Stimulated activated CD4-positive, alpha-beta T cell treated with anti-CD3 and anti-CD28 coated beads, Interleukin-2, amount 100 ng/mL, for 4 hours (primary cell): ENCODE measurements around the gene WASL.
"Not testable (repeated sequence)": the region's sequence is repeated elsewhere in the genome, so short reads cannot be mapped to it uniquely, and the experiment has no call there.

Experiments used
- DNase-seq: peaks from one replicate; pipeline ENCODE4 v3.0.0-alpha.2; 2020; ENCODE audit warnings: low read depth

The WASL gene

DNA sequence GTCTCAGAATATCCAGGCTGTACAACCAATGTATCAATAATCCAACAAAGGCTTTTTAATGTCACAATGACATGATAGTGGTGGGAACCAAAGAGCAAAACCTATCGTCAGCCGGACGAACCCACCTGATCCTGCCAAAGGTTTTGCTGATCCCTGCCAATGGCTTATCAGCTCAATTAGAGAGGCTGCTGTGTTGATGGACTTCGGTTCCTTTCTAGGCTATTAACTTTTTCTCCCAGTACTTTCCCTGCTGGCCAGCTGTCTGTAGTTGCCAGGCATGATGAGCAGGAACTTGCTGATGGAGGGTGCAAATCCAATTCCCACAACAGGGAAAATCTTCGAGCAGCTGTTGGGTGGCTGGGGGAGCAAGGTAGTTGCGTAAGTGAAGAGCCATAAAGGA lies 90.8 kb downstream of the WASL start:
- no peak for DNase-seq

DNA sequence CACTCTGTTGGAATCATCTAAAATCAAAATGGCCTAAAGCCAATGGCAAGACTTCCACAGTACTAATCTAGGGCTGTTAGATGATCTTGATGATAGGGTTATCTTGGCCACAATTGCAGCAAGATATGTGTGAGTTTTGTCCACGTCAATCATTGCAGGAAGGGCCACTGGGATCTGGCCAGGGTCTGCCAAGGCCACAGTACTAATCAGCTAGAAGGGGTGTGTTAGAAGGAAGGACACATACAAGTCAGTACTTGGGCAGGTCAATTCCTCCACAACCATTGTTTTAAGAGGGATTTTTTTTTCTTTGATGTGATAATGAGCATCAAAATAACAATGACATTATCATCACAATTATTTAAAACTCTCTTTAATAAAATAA lies 91.5 kb downstream of the WASL start:
- DNase-seq, result no peak

DNA sequence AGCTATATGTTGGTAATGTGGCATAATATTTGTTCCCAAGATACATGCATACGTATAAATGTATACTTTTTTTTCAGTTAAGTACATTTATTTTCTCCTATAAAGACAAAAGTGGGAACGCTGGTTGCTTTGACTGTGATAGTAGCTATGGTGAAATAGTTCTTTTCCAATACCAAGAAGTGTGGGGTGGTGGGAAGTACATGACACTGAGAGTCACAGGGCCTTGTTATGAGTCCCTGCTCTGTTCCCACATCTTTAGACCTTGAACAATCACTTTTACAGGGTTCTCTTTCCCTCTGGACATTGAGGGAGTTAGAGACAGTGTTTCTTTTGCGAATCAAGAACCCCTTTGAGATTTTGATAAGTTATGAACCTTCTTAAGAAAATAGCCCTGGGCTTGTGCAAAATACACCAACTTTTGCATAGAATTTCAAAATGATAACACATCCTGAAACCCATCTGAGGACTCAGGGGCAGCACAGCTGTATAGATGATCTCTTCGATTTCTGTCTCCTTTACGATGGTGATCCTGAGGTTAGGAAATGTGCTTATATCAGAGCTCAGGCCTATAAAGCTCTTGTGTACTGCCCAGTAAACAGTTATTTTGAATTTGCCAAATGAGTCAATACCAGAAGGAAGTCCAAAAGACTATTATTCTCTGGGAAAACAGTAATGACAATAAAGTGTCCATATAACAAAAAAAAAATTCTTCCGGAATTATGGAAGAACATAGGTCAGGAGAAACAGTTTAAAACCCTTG lies 92.1 kb downstream of the WASL start:
- DNase-seq, result no peak

DNA sequence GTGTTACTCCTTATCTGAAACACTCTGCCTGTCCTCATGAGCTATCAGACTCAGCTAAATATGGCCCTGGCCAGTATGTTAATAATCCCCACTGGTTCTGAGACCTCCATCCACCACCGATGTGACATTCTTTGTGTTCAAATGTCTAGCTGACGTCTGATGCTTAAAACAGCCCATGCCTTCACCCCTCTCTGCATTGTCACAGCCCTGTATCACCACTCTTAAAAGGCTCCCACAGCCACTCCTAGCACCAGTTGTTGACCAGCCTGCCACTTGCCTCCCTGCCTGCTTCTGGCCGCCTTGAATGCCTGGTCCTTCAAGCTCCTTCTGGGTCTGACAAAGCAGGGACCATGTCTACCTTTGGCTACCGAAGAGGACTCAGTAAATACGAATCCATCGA lies 93.2 kb downstream of the WASL start, which contains the start of gene LMOD2:
LMOD2 (plus strand) TSS at position 253 of the 400 bp plus-strand sequence; CDS start at position 351, 98 bp downstream.
- no peak for DNase-seq

DNA sequence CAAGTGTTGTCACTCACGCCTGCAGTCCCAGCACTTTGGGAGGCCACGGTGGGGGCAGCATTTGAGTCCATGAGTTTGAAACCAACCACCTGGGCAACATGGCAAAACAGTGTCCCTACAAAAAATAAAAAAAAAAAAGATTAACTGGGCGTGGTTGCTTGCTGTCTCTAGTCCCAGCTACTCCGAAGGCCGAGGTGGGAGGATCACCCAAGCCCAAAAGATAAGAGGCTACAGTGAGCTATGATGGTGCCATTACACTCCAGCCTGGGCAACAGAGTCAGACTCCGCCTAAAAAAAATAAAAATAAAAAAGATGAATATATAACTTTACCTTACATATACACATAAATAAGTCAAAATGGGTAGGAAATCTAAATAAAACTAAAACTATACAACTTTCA lies 95.6 kb downstream of the WASL start:
- DNase-seq, result no peak

DNA sequence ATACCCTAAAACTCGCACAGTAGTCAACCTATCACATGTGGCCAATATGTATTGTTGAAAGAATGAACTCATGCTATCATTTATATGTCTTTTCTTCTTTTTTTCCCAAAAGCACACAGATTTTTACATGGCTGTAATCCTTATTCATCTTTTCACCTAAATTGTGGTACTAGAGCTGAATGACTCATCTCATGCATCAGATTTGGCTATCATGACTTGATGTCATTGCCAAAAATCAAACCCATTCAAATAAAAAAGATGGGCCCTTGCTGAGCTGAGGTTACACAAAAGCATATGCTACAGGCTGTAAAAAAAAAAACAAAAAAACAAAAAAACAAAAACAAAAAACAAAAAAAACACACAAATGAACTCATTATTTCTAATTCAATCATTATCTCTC lies 96.4 kb downstream of the WASL start:
- DNase-seq, result no peak

DNA sequence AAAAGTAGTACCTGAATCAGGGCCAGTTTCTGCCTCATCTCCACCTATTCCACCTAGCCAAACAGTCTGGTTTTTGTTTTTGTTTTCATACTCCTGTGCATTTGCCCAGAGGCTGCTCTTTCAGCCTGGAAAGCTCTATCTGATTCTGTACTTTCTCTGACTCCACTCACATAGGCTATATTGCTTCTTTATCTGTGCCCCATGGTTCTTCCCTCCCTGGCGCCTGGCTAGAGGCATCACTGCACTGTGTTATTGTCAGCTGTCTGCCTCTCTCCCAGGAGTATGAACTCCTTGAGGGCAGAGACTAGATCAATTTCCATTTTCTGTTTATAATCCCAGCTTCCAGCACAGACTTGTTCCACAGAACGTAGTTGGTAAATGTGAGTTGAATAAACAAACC lies 98.2 kb downstream of the WASL start:
- DNase-seq, result no peak

DNA sequence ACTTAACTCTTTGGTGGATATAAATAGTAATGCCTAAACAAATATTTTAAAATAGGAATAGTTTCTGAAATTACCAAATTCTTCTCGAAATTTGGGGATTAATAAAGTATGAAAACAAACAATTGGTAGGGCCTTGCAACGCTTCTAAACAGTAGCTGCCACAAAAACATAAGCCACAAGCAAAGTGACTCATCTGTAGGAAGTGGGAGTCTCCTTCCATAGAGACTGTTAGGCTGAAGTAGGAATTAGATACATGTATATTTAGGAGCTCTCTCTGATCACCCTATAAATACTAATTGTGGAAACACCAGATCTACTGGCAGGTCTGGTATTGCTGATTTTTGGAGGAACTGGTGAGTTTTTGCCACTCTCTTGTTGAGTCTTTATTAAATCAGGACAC lies 98.8 kb downstream of the WASL start:
- DNase-seq, result no peak

DNA sequence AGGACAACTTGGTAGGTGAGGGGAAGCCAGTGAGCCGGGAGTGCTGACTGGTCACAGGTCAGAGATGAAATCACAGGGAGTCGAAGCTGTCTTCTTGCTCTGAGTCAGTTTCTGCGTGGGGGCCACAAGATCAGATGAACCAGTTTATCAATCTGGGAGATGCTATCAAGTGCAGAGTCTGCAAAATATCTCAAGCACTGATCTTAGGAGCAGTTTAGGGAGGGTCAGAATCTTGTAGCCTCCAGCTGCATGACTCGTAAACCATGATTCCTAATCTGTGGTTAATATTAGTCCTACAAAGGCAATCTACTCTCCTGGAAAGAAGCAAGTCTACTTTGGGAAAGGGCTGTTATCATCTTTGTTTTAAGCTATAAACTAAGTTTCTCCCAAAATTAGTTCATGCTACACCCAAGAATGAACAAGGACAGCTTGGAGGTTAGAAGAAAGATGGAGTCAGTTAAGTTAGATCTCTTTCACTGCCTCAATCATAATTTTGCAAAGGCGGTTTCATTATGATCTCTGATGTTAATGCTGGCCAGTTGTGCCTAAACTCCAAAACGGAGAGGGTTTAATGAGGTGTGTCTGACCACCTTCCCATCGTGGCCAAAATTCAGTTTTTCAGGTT lies 101.6 kb downstream of the WASL start:
- no peak for DNase-seq

DNA sequence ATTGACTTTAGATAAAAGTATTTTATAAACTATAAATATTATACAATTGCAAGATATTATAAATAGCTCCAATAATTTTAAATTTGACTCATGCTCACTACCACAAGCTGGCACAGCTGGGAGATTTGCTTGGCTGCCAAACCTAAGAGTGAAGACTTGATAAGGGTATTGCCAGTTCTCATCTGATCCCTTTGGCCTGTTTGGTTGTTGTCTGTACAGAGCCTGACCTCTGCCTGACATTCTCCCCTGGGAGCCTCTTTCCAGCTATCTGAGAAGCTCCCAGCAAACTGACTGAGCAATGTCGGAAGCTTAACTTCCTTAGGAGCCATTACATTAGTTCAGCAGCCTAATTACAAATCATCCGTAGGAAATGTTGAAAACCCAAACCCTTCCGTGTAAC lies 103.3 kb downstream of the WASL start:
- DNase-seq, result no peak

DNA sequence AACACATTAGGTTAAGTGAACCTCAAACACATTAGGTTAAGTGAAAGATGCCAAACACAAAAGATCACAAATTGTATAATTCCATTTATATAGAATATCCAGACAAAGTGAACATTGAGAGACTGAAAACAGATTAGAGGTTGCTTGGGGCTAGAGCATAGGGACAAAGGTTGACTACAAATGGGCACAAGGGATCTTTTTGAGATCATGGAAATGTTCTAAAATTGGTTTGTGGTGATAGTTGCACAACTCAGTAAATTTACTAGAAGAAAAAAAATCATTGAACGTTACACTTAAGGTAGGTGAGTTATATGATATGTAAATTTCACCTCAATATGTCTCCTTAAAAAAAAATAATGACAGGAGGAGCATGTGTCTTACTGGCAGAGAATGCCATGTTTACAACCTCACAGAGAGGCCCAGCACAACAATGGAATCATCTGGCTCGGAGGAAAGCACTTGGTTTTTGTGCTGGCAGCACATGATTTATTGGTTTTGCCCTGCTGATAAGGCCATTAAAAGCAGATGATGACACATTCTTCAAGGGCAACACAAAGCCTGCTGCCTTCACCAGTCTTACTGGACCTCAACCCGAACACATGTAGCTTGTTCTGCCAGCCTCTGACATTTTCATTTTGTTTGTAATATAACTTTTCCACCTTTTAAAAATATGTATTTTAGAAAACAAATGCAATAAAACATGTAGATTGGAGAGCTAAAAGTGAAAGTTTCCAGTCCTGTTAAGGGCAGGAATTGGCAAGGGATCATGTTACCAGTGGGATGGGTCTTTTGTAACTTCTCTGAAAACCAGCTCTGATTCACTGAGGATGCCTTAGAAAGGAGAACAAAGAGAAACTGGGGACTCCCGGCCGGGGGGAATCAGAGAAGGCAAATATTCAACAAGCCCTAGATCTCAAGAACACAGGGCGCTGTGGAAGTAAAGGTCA lies 105.0 kb downstream of the WASL start:
- DNase-seq, result no peak

DNA sequence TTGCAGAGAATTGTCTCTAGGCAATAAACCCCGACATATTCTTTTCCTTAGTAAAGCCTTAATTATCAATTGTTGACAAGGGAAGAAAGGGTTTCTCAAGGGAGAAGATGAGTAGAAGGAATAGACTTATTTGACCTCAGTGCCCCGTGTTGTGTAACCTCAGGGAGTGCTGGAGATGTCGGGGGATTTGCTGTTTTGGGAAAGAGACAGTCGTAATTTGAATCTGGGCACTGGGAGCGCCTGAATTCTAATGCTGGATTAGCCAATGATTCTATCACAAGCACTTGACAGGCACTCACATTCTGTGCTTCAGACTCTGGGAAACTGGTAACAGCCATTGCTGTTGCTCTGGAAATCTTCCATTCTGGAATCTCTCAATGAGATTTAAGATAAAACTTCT lies 106.9 kb downstream of the WASL start:
- no peak for DNase-seq

DNA sequence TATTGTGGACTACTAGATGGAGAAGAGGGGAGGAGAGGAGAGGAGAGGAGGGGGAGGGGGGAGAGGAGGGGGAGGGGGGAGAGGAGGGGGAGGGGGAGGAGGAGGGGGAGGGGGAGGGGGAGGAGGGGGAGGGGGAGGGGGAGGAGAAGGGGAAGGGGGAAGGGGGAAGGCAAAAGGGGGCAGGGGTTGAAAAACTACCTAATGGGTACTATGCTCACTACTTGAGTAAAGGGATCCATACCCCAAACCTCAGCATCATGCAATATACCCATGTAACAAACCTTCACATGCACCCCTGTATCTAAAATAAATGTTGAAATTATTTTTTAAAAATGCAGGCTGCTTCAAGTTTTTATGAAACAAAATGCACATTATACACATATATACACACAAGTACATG lies 108.2 kb downstream of the WASL start:
- DNase-seq, result no peak

DNA sequence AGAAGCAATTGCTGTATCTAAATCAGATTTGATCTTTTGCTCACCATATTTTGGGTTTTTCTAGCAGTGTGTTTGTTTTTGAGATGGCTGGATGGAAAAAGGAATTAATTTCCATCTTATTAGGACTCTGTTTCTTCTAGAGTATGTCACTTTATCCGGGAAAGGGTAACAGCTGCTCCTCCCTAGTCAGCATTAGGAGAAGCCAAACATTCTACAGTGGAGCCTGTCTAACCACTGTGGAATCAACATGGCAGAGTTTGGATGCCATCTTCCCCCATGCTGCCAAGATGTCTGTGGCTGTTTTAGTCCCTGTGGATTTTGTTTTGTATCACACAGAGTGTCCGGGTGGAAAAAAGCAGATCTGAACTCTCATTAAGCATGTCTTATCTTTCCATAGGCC lies 109.2 kb downstream of the WASL start:
- no peak for DNase-seq

DNA sequence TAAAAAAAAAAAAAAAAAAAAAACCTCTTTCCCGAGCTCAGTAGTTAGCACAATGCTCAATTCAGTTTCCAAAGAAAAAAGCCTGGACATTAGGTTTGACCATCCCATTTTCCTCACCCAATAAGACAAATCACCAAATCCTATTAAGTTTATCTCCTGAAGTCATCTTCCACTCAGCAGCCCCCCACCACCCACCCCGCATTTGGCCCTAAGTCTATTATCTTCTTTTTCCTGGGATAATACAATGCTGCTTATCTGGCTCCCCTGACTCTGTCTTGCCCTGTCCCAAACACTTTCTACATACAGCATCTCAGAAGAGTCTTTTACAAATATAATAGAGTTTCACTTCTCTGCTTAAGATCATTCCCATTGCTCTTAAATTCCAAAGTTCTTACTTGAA lies 110.9 kb downstream of the WASL start:
- no peak for DNase-seq

DNA sequence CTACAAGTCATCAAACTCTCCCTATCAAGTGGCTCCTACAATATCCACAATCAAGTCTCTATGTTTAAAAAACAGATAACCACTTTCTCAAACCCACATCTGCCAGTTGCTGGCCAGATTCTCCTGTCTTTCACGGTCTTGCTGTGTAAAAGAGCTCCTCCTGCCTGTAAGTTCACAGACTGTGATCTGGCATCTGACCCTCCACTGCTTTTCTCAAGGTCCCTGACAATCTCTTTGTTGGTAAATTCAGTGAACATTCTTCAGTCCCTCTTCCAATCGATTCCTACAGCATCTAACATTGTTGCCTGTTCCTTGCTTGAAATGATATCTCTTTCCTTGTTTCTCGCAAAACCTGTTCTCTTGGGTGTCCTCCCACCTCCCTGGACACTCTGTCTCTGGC lies 111.6 kb downstream of the WASL start:
- no peak for DNase-seq

DNA sequence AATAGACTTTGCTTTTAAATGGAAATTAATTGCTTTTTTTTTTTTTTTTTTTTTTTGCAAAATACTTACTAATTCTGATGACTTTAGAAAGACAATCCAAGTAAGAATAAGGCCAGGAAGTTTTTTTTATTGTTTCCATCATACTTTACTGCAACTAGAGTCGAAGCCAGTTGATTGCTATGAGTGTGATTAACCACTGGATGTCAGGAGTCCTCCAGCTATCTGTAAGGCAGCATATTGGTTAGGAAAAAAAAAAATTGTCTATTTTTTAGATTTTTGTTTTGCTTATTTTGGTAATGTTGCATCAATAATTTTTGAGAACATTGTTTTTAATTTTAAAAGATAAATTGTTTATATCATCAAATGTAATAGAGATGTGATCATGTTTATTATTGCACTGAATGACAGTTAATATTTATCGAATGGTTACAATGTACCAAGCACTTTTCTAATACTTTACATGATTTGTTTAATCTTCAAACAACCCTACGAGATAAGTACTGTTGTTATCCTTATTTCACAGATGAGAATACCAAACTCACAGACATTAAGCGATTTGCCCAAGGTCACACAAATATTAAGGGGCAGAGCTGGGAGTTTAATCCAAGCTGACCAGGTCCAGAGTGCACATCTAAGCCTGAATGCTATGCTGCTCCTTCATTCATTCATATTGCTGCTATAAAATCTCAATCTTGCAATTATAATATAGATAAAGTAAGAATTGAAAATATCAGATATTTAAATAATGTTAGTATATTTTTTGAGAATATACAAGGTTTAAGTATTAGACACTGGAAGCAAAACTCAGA lies 113.0 kb downstream of the WASL start:
- DNase-seq, result no peak

DNA sequence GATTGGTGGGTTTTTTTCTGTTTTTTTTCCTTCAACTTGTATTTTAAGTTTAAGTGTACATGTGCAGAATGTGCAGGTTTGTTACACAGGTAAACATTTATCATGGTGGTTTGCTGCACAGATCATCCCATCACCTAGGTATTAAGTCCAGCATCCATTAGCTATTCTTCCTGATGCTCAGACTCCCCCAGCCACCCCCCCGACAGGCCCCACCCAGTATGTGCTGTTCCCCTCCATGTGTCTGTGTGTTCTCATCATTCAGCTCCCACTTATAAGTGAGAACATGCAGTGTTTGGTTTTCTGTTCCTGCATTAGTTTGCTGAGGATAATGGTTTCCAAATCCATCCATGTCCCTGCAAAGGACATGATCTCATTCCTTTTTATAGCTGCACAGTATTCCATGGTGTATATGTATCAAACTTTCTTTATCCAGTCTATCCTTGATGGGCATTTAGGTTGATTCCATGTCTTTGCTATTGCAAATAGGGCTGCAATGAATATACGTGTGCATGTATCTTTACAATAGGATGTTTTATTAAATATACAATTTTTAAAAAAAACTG lies 114.7 kb downstream of the WASL start:
- not testable (repeated sequence) for DNase-seq

DNA sequence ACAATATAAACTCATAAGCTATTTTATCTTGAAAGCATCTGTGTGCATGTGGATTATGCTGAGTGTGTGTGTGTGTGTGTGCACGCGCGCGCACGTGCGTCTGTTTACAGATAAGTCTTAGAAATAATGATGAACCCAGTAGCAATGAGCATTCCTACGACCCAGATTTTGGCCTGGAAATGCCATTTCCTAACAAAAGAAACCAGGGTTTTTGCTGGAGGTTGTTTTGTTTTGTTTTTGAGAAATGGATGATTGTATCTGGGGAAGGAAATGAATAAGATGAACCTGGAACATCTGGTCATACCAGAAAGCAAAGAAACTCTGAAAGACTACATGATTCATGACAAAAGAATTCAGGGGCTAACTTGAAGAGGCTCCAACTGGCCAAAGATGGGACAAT lies 115.2 kb downstream of the WASL start:
- no peak for DNase-seq

DNA sequence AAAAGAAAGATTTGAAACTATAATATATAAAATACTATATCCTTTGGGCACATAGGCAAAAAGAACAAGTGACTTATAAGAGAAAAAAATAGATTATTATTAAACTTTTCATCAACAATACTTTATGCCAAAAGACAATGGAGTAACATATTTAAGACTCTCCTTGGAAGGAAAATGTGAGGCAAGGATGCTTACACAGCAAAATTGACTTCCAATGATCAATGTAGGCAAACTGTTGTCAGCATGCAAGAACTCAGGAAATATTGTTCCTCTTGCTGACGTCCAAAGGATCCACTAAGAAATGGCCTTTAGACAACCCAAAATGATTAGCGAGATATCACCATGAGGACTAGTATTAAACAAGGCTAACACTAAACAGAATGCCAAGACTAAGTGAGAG lies 116.0 kb downstream of the WASL start:
- no peak for DNase-seq
